GM06990 (cell line): ENCODE data around the gene ACOT8.

ENCODE experiments used
- DNase-seq: peaks from one replicate; pipeline ENCODE4 v3.0.0-alpha.2; 2011; ENCODE audit not compliant: insufficient read length; ENCODE audit errors: extremely low read depth
- H3K27me3 ChIP-seq: replicated peaks from 2 replicates; pipeline ENCODE4 v1.6.0; 2011; ENCODE audit warnings: low read length; ENCODE audit not compliant: control insufficient read depth, insufficient read depth
- H3K36me3 ChIP-seq: 2 replicates; pipeline ENCODE4 v1.5.1; 2011; ENCODE audit warnings: low read length; ENCODE audit not compliant: control insufficient read depth, insufficient read depth
- H3K4me3 ChIP-seq: replicated peaks from 2 replicates; pipeline ENCODE4 v1.5.1; 2011; ENCODE audit warnings: low read depth, mild to moderate bottlenecking, control low read depth, low read length
- TF ChIP-seq, protein P1 (sequence below): IDR thresholded peaks from 2 replicates; pipeline ENCODE4 v1.5.1; 2011; ENCODE audit warnings: low read length, control low read depth, mild to moderate bottlenecking, inconsistent platforms; ENCODE audit not compliant: insufficient read depth, poor library complexity, severe bottlenecking

Gene ACOT8

DNA sequence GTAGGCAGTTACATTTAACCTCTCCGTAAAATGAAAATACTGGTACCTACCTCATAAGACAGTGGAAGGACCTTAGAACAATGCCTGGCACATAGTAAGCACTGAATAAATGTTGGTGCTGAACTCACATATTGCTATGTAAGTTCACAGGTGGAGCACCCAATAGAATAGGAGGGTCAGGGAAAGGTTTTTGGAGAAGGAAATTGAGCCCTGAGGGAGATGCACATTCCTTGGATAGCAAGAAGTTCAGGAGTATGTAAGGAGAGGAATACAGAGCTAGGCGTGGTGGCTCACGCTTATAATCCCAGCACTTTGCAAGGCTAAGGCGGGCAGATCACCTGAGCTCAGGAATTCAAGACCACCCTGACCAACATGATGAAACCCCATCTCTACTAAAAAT lies 37.7 kb downstream of the ACOT8 start:
- TF ChIP-seq, protein P1, sequence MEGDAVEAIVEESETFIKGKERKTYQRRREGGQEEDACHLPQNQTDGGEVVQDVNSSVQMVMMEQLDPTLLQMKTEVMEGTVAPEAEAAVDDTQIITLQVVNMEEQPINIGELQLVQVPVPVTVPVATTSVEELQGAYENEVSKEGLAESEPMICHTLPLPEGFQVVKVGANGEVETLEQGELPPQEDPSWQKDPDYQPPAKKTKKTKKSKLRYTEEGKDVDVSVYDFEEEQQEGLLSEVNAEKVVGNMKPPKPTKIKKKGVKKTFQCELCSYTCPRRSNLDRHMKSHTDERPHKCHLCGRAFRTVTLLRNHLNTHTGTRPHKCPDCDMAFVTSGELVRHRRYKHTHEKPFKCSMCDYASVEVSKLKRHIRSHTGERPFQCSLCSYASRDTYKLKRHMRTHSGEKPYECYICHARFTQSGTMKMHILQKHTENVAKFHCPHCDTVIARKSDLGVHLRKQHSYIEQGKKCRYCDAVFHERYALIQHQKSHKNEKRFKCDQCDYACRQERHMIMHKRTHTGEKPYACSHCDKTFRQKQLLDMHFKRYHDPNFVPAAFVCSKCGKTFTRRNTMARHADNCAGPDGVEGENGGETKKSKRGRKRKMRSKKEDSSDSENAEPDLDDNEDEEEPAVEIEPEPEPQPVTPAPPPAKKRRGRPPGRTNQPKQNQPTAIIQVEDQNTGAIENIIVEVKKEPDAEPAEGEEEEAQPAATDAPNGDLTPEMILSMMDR = no peak
- DNase-seq = no peak

DNA sequence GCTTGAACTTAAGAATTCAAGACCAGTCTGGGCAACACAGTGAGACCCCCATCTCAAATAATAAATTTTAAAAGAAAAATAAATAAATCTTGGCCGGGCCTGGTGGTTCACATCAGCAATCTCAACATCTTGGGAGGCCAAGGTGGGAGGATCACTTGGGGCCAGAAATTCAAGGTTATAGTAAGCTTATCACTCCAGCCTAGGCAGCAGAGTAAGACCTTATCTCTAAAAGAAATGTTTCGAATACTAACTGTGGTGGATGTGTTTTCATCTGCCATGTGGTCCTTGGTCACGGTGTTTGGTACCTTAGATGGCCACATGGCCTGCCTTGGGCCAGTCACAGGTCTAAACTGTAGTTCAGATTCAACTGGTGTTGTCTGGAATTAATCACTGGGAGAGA lies 39.0 kb downstream of the ACOT8 start:
- TF ChIP-seq, protein P1 = no peak
- Histone ChIP-seq H3K27me3 (no peaks in the 10 kb centered on the region), H3K4me3 (no peak overlapping the region), H3K36me3 (peaks cover 10% of the 10 kb centered on the region)
- DNase-seq = no peak

More for the DNA sequence above, 37.7 kb downstream of the ACOT8 start:
- H3K36me3 ChIP-seq = peaks cover 10% of the 10 kb centered on the region
- H3K4me3 ChIP-seq = no peak overlapping the region
- no peaks in the 10 kb centered on the region for H3K27me3 ChIP-seq

DNA sequence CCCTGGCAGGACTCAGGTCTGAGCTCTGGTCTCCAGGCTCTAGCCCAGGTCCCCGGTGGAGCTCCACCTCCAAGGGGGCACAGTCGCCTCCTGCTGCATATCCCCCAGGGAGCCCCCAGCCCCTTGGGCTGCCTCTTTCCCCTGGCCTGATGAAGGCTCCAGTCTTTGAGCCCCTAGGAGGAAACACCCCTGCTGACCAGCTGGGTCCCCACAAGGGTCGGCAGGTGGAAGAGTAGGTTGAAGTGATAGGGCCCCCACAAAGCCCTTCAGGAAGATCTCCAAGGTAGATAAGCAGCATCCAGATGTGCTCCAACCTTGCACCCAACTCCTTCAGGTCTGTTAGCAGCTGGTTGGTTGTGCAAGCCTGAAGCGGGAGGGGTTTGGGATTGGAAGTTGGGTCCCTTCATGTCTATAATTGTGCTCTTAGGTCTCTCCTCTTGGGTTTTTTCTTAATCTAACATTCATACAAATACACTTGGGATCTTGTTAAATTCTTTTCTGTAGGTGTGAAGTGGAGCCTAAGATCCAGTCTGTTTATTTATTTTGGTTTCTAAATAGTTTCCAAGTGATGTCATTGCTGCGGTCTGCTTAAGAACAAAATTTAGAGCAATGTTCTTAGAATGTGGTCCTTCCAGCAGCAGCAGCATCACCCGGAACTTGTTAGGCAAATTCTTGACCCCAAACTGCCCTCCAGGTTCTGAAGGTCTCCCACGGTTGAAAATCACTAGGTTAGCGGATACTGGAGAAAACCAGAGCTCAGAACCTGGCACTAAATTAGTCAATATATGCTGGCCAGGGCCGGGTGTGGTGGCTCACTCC lies 39.6 kb downstream of the ACOT8 start:
- peaks cover 10% of the 10 kb centered on the region for H3K36me3 ChIP-seq
- no peak for DNase-seq
- TF ChIP-seq, protein P1 = no peak
- H3K27me3 ChIP-seq = no peaks in the 10 kb centered on the region
- no peak overlapping the region for H3K4me3 ChIP-seq

DNA sequence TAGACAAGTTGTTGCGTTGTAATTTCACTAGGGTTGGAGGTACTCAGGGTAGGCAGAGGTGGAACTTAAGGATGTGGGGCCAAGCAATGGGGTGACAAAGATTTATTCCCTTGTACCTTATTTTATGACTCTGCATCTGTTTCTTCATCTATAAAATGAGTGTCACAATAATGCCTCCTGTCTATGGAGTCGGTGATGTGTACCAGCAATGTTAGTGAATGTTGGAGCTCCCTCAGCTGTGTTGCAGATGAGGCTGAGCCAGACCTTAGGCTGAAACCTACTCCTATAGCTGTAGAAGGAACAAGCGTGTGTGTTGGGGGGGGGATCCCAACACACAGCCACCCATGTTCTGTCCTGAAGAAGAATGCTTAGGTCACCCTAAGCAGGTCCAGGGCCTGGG lies 40.2 kb downstream of the ACOT8 start:
- peaks cover 10% of the 10 kb centered on the region for H3K36me3 ChIP-seq
- no peaks in the 10 kb centered on the region for H3K27me3 ChIP-seq
- H3K4me3 ChIP-seq = no peak overlapping the region
- TF ChIP-seq, protein P1 = no peak
- no peak for DNase-seq

DNA sequence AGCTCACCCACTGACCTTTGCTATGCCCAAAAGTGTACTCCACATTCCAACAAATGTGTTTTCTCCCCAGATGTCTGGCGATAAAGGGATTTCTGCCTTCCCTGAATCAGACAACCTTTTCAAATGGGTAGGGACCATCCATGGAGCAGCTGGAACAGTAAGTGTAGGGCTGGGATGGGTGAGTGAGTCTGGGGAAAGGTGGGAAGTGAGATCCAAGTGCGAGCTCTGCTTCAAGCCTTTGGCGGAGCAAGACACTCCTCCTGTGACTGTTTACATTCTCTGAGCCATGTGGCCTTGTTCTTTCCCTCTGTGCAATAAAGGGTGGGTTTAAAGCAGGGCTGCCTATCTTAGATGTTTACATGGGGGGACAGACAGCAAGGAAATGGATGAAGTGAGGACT lies 42.9 kb downstream of the ACOT8 start:
- no peaks in the 10 kb centered on the region for H3K27me3 ChIP-seq
- no peak for DNase-seq
- TF ChIP-seq, protein P1 = no peak
- H3K36me3 ChIP-seq = peaks cover 19% of the 10 kb centered on the region
- H3K4me3 ChIP-seq = peak overlapping the region; percentile 37

DNA sequence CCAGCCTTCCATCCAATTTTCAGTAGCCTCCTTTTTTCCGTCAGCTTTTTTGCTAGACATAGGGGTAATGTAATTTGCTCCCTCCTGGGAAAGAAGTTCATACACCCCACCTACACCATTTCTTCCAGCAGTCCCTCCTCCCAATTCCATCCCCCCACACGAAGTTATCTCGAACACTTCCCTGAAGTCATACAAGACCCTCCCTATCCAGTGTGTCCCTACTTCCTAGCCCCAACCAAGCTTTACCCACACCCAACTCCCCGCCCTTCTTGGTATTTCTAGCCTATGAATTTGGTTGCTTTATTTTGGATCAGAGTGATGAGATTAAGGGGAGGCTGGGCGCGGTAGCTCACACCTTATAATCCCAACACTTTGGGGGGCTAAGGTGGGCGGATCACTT lies 43.7 kb downstream of the ACOT8 start:
- H3K36me3 ChIP-seq = peaks cover 24% of the 10 kb centered on the region
- H3K27me3 ChIP-seq = no peaks in the 10 kb centered on the region
- DNase-seq = no peak
- TF ChIP-seq, protein P1 = no peak
- peak overlapping the region; percentile 89 for H3K4me3 ChIP-seq
